ENCODE results near the gene RAVER2. TPM values are rescaled to one million over a fixed set of nuclear protein-coding genes. Genes with fewer than 3 reads are reported as not detected.

Gene RAVER2
- total and polyA plus RNA-seq, 2 experiments from 2014 or later, result 14.1 to 28.6 TPM

DNA sequence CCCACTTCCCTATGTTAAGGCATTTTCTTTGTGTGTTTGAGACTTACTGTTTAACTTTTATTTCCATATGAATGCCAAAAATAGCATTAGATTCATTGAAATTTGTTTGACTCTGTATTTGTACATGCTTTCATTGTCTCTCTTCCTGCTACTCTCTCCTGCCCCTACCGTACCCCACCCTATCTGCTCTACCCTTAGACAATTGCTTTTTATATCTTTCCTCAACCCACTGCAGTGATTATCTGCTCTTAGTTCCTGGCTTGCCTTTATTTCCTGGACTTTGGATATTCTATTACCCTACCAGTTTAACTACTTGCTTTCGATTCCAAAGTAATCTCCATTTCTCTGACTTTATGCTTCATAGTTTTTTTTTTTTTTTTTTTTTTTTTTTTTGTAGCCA, 10.5 kb downstream of the RAVER2 start:
- Histone ChIP-seq H3K4me3 (no peak overlapping the region), H3K36me3 (replicated peaks; ENCODE audit: insufficient read depth, low read depth) (no peaks in the 10 kb centered on the region), H3K4me1 (ENCODE audit: insufficient read depth) (peaks cover 22% of the 10 kb centered on the region), H3K4me2 (peak overlapping the region; percentile 52), H3K9me2 (replicated peaks; ENCODE audit: insufficient read depth) (no peaks in the 10 kb centered on the region), H3K27ac (peak overlapping the region; percentile 58), H3K9me3 (ENCODE audit: low read depth) (no peaks in the 10 kb centered on the region), H2AFZ (no peak overlapping the region), H3K79me2 (peaks cover 88% of the 10 kb centered on the region), H4K20me1 (ENCODE audit: insufficient read depth, poor library complexity, severe bottlenecking) (no peaks in the 10 kb centered on the region), H3K27me3 (no peaks in the 10 kb centered on the region)
- DNase-seq (ENCODE audit: low spot score), result no peak
- 54% methylated on average over 2 of the region's 2 CpGs for WGBS (ENCODE audit: low lambda C conversion rate, missing lambda C conversion rate)
- TF ChIP-seq EZH2 (IDR thresholded peaks at IDR 0.05; ENCODE audit: borderline replicate concordance), result no peak
- no peak for TF ChIP-seq EZH2phosphoT487 (IDR thresholded peaks at IDR 0.05; ENCODE audit: low read depth, severe bottlenecking, unreplicated experiment)
- TF ChIP-seq, protein P1, sequence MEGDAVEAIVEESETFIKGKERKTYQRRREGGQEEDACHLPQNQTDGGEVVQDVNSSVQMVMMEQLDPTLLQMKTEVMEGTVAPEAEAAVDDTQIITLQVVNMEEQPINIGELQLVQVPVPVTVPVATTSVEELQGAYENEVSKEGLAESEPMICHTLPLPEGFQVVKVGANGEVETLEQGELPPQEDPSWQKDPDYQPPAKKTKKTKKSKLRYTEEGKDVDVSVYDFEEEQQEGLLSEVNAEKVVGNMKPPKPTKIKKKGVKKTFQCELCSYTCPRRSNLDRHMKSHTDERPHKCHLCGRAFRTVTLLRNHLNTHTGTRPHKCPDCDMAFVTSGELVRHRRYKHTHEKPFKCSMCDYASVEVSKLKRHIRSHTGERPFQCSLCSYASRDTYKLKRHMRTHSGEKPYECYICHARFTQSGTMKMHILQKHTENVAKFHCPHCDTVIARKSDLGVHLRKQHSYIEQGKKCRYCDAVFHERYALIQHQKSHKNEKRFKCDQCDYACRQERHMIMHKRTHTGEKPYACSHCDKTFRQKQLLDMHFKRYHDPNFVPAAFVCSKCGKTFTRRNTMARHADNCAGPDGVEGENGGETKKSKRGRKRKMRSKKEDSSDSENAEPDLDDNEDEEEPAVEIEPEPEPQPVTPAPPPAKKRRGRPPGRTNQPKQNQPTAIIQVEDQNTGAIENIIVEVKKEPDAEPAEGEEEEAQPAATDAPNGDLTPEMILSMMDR (IDR thresholded peaks at IDR 0.05; ENCODE audit: poor library complexity), result no peak

DNA sequence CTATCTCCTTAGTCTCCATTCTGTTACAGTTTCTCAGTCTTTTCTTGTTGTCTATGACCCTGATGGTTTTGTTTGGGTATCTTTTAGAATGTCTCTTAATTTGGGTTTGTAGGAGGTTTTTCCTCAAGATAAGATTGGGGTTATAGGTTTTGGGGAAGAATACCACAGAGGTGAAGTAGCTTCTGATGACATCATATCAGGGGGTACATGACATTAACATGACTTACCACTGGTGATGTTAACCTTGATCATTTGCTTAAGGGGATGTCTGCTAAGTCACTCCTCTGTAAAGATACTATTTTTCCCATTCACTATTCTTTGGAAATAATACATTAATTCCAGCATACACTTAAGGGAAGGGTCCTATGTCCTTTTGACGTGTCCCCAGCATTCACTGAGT, 11.9 kb downstream of the RAVER2 start:
- TF ChIP-seq EZH2 (IDR thresholded peaks at IDR 0.05; ENCODE audit: borderline replicate concordance), result no peak
- TF ChIP-seq, protein P1 (IDR thresholded peaks at IDR 0.05; ENCODE audit: poor library complexity), result no peak
- TF ChIP-seq EZH2phosphoT487 (IDR thresholded peaks at IDR 0.05; ENCODE audit: low read depth, severe bottlenecking, unreplicated experiment), result no peak
- no peak for DNase-seq (ENCODE audit: low spot score)
- H2AFZ ChIP-seq, result no peak overlapping the region
- no peaks in the 10 kb centered on the region for H4K20me1 ChIP-seq (ENCODE audit: insufficient read depth, poor library complexity, severe bottlenecking)
- no peak overlapping the region for H3K4me2 ChIP-seq
- H3K9me3 ChIP-seq (ENCODE audit: low read depth), result no peaks in the 10 kb centered on the region
- H3K27me3 ChIP-seq, result no peaks in the 10 kb centered on the region
- H3K36me3 ChIP-seq (replicated peaks; ENCODE audit: insufficient read depth, low read depth), result no peaks in the 10 kb centered on the region
- H3K27ac ChIP-seq, result no peak overlapping the region
- H3K4me1 ChIP-seq (ENCODE audit: insufficient read depth), result peaks cover 22% of the 10 kb centered on the region
- 90% methylated on average over 1 of the region's 1 CpG for WGBS (ENCODE audit: low lambda C conversion rate, missing lambda C conversion rate)
- no peaks in the 10 kb centered on the region for H3K9me2 ChIP-seq (replicated peaks; ENCODE audit: insufficient read depth)
- no peak overlapping the region for H3K4me3 ChIP-seq
- H3K79me2 ChIP-seq, result peaks cover 87% of the 10 kb centered on the region

DNA sequence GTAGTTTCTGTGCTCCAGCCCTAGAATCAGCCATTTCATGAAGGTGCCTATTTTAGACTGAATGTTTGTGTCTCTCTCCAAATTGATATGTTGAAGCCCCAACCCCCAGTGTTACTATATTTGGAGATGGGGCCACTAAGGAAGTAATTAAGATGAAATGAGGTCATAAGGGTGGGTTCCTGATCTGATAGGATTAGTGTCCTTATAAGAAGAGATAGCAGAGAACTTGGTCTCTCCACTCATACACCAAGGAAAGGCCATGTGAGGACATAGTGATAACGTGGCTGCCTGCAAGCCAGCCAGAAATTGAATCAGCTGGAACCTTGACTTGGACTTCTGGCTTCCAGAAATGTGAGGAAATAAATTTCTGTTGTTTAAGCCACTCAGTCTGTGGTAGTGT, 12.3 kb downstream of the RAVER2 start:
- Histone ChIP-seq H3K4me2 (no peak overlapping the region), H3K79me2 (peaks cover 87% of the 10 kb centered on the region), H3K9me2 (replicated peaks; ENCODE audit: insufficient read depth) (no peaks in the 10 kb centered on the region), H3K9me3 (ENCODE audit: low read depth) (no peaks in the 10 kb centered on the region), H3K27ac (no peak overlapping the region), H3K4me1 (ENCODE audit: insufficient read depth) (peaks cover 22% of the 10 kb centered on the region), H2AFZ (no peak overlapping the region), H3K27me3 (no peaks in the 10 kb centered on the region), H3K4me3 (no peak overlapping the region), H3K36me3 (replicated peaks; ENCODE audit: insufficient read depth, low read depth) (no peaks in the 10 kb centered on the region), H4K20me1 (ENCODE audit: insufficient read depth, poor library complexity, severe bottlenecking) (no peaks in the 10 kb centered on the region)
- TF ChIP-seq EZH2phosphoT487 (IDR thresholded peaks at IDR 0.05; ENCODE audit: low read depth, severe bottlenecking, unreplicated experiment) (no peak), EZH2 (IDR thresholded peaks at IDR 0.05; ENCODE audit: borderline replicate concordance) (no peak)
- TF ChIP-seq, protein P1 (IDR thresholded peaks at IDR 0.05; ENCODE audit: poor library complexity), result no peak
- WGBS (ENCODE audit: low lambda C conversion rate, missing lambda C conversion rate), result 83% methylated on average over 1 of the region's 1 CpG
- no peak for DNase-seq (ENCODE audit: low spot score)

DNA sequence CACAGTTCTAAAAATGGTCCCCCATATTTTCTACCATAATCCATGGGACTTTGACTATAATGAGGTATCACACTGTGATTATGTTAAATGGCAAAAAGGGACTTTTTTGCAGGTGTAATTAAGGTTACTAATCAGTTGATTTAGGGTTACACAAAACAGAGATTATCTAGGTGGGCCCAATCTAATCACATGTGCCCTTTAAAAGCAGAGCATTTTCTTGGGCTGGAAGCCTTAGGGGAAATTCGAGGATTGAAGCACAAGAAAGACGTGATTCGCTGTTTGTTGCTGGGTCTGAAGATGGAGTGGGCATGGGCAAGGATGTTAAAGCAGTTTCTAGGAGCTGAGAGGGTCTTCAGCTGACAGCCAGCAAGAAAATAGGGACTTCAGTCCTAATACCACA, 13.4 kb downstream of the RAVER2 start:
- Histone ChIP-seq H3K4me1 (ENCODE audit: insufficient read depth) (peaks cover 22% of the 10 kb centered on the region), H3K9me3 (ENCODE audit: low read depth) (no peaks in the 10 kb centered on the region)

More for the DNA sequence above, 13.4 kb downstream of the RAVER2 start:
- no peak overlapping the region for H3K27ac ChIP-seq
- no peak overlapping the region for H2AFZ ChIP-seq
- H3K27me3 ChIP-seq, result no peaks in the 10 kb centered on the region
- H4K20me1 ChIP-seq (ENCODE audit: insufficient read depth, poor library complexity, severe bottlenecking), result no peaks in the 10 kb centered on the region
- H3K4me3 ChIP-seq, result no peak overlapping the region
- H3K4me2 ChIP-seq, result no peak overlapping the region
- DNase-seq (ENCODE audit: low spot score), result no peak
- 95% methylated on average over 3 of the region's 3 CpGs for WGBS (ENCODE audit: low lambda C conversion rate, missing lambda C conversion rate)
- no peaks in the 10 kb centered on the region for H3K36me3 ChIP-seq (replicated peaks; ENCODE audit: insufficient read depth, low read depth)
- TF ChIP-seq, protein P1 (IDR thresholded peaks at IDR 0.05; ENCODE audit: poor library complexity), result no peak
- TF ChIP-seq EZH2phosphoT487 (IDR thresholded peaks at IDR 0.05; ENCODE audit: low read depth, severe bottlenecking, unreplicated experiment) (no peak), EZH2 (IDR thresholded peaks at IDR 0.05; ENCODE audit: borderline replicate concordance) (no peak)
- no peaks in the 10 kb centered on the region for H3K9me2 ChIP-seq (replicated peaks; ENCODE audit: insufficient read depth)
- H3K79me2 ChIP-seq, result peaks cover 85% of the 10 kb centered on the region
